Measurements from ENCODE around the gene SPEM3.
A peak's percentile ranks its signal among the peaks of the same experiment; 100 is the strongest.
"Not testable (repeated sequence)": the region's sequence is repeated elsewhere in the genome, so short reads cannot be mapped to it uniquely, and the experiment has no call there.

The SPEM3 gene

GRCh38 chr17:7480089-7480384, 51.4 kb downstream of the SPEM3 start:
- no peaks in the 10 kb centered on the region for H3K9me3 ChIP-seq (ENCODE audit: insufficient read depth, low read depth, low read length)
- peak overlapping the region; percentile 74 for H2AFZ ChIP-seq (ENCODE audit: low read length)
- H4K20me1 ChIP-seq (ENCODE audit: insufficient read depth, low read length, poor library complexity, severe bottlenecking) = peaks cover 27% of the 10 kb centered on the region
- peak overlapping the region; percentile 91 for H3K4me2 ChIP-seq (ENCODE audit: low read depth, low read length, poor library complexity, severe bottlenecking)
- no peaks in the 10 kb centered on the region for H3F3A ChIP-seq (ENCODE audit: low read depth)
- H3K27me3 ChIP-seq (ENCODE audit: insufficient read depth, low read length, poor library complexity, severe bottlenecking) = no peaks in the 10 kb centered on the region
- no peak for TF ChIP-seq EZH2phosphoT487 (IDR thresholded peaks at IDR 0.05; ENCODE audit: borderline replicate concordance)
- TF ChIP-seq, protein P1, sequence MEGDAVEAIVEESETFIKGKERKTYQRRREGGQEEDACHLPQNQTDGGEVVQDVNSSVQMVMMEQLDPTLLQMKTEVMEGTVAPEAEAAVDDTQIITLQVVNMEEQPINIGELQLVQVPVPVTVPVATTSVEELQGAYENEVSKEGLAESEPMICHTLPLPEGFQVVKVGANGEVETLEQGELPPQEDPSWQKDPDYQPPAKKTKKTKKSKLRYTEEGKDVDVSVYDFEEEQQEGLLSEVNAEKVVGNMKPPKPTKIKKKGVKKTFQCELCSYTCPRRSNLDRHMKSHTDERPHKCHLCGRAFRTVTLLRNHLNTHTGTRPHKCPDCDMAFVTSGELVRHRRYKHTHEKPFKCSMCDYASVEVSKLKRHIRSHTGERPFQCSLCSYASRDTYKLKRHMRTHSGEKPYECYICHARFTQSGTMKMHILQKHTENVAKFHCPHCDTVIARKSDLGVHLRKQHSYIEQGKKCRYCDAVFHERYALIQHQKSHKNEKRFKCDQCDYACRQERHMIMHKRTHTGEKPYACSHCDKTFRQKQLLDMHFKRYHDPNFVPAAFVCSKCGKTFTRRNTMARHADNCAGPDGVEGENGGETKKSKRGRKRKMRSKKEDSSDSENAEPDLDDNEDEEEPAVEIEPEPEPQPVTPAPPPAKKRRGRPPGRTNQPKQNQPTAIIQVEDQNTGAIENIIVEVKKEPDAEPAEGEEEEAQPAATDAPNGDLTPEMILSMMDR (conservative IDR thresholded peaks at IDR 0.05; ENCODE audit: low read length) = no peak
- H3K36me3 ChIP-seq (ENCODE audit: insufficient read depth, low read length) = no peaks in the 10 kb centered on the region
- peak overlapping the region; percentile 95 for H3K9ac ChIP-seq (ENCODE audit: low read depth, low read length, poor library complexity, severe bottlenecking)
- peaks cover 74% of the 10 kb centered on the region for H3K79me2 ChIP-seq (ENCODE audit: insufficient read depth, low read length)
- H3K4me3 ChIP-seq (ENCODE audit: low read length, poor library complexity, severe bottlenecking) = peak overlapping the region; percentile 82
- H3K4me1 ChIP-seq (ENCODE audit: insufficient read depth, low read length, poor library complexity, severe bottlenecking) = peaks cover 42% of the 10 kb centered on the region
- no peaks in the 10 kb centered on the region for H3K9me2 ChIP-seq (replicated peaks; ENCODE audit: low read depth, low read length)

- H3K36me3 ChIP-seq (ENCODE audit: insufficient read depth, low read length); H3K27me3 ChIP-seq (ENCODE audit: insufficient read depth, low read length, poor library complexity, severe bottlenecking); H3F3A ChIP-seq (ENCODE audit: low read depth); H2AFZ ChIP-seq (ENCODE audit: low read length); H3K9me3 ChIP-seq (ENCODE audit: insufficient read depth, low read depth, low read length); H3K9me2 ChIP-seq (replicated peaks; ENCODE audit: low read depth, low read length): not testable (repeated sequence)
- H3K4me3 ChIP-seq (ENCODE audit: low read length, poor library complexity, severe bottlenecking) = peak within 1 kb of the TSS; percentile 82
- H3K4me1 ChIP-seq (ENCODE audit: insufficient read depth, low read length, poor library complexity, severe bottlenecking) = peaks cover 43% of the 10 kb centered on the region
- peaks cover 37% of the 10 kb centered on the region for H4K20me1 ChIP-seq (ENCODE audit: insufficient read depth, low read length, poor library complexity, severe bottlenecking)
- H3K4me2 ChIP-seq (ENCODE audit: low read depth, low read length, poor library complexity, severe bottlenecking) = peak within 1 kb of the TSS; percentile 91
- H3K79me2 ChIP-seq (ENCODE audit: insufficient read depth, low read length) = peaks cover 74% of the 10 kb centered on the region
- H3K9ac ChIP-seq (ENCODE audit: low read depth, low read length, poor library complexity, severe bottlenecking) = peak within 1 kb of the TSS; percentile 95
Observed at GRCh38 chr17:7481275-7481674, 52.6 kb downstream of the SPEM3 start, which contains the start of gene SLC35G6. SLC35G6 (plus strand) TSS chr17:7481446; CDS start chr17:7481517, 71 bp downstream.

- peak overlapping the region; percentile 96 for H3K9ac ChIP-seq (ENCODE audit: low read depth, low read length, poor library complexity, severe bottlenecking)
- H4K20me1 ChIP-seq (ENCODE audit: insufficient read depth, low read length, poor library complexity, severe bottlenecking) = peaks cover 39% of the 10 kb centered on the region
- not testable (repeated sequence) for H3F3A ChIP-seq (ENCODE audit: low read depth); H3K36me3 ChIP-seq (ENCODE audit: insufficient read depth, low read length); H2AFZ ChIP-seq (ENCODE audit: low read length); H3K9me3 ChIP-seq (ENCODE audit: insufficient read depth, low read depth, low read length); H3K9me2 ChIP-seq (replicated peaks; ENCODE audit: low read depth, low read length); H3K27me3 ChIP-seq (ENCODE audit: insufficient read depth, low read length, poor library complexity, severe bottlenecking)
- peak overlapping the region; percentile 91 for H3K4me3 ChIP-seq (ENCODE audit: low read length, poor library complexity, severe bottlenecking)
- peaks cover 42% of the 10 kb centered on the region for H3K4me1 ChIP-seq (ENCODE audit: insufficient read depth, low read length, poor library complexity, severe bottlenecking)
- peak overlapping the region; percentile 76 for H3K4me2 ChIP-seq (ENCODE audit: low read depth, low read length, poor library complexity, severe bottlenecking)
- peaks cover 74% of the 10 kb centered on the region for H3K79me2 ChIP-seq (ENCODE audit: insufficient read depth, low read length)
Observed at GRCh38 chr17:7481842-7482741, 53.4 kb downstream of the SPEM3 start.
